ACC112 (cell line): Measurements from ENCODE around the gene MAN1B1.
"Not testable (repeated sequence)": the region's sequence is repeated elsewhere in the genome, so short reads cannot be mapped to it uniquely, and the experiment has no call there.

Experiments used
- H2AFZ ChIP-seq: fragments of 200-600 bp; sonication (generic); one replicate; pipeline ENCODE4 v1.6.0; 2017; ENCODE audit warnings: antibody characterized with exemption, low read length; ENCODE audit not compliant: unreplicated experiment
- H3K27ac ChIP-seq: fragments of 200-600 bp; sonication (generic); 2 replicates; pipeline ENCODE4 v1.5.1; 2014; ENCODE audit warnings: low read depth, mild to moderate bottlenecking, antibody characterized with exemption, low read length, moderate library complexity
- H3K27me3 ChIP-seq: fragments of 200-600 bp; sonication (generic); 2 replicates; pipeline ENCODE4 v1.6.1; 2014; ENCODE audit warnings: mild to moderate bottlenecking, antibody characterized with exemption, low read length, moderate library complexity, mixed read lengths; ENCODE audit not compliant: insufficient read depth
- H3K36me3 ChIP-seq: fragments of 200-600 bp; sonication (generic); 2 replicates; pipeline ENCODE4 v1.6.1; 2016; ENCODE audit warnings: mild to moderate bottlenecking, antibody characterized with exemption, low read length, moderate library complexity, mixed read lengths; ENCODE audit not compliant: insufficient read depth
- H3K4me1 ChIP-seq: fragments of 200-600 bp; sonication (generic); one replicate; pipeline ENCODE4 v1.6.1; 2016; ENCODE audit warnings: low read length, mixed read lengths; ENCODE audit not compliant: insufficient read depth, unreplicated experiment, control insufficient read depth
- H3K4me3 ChIP-seq: fragments of 200-600 bp; sonication (generic); 2 replicates; pipeline ENCODE4 v1.5.1; 2014; ENCODE audit warnings: mild to moderate bottlenecking, low read depth, low read length
- H3K79me2 ChIP-seq: fragments of 200-600 bp; sonication (generic); one replicate; pipeline ENCODE4 v1.6.0; 2016; ENCODE audit warnings: low read length; ENCODE audit not compliant: control insufficient read depth, unreplicated experiment, insufficient read depth

Gene MAN1B1

DNA sequence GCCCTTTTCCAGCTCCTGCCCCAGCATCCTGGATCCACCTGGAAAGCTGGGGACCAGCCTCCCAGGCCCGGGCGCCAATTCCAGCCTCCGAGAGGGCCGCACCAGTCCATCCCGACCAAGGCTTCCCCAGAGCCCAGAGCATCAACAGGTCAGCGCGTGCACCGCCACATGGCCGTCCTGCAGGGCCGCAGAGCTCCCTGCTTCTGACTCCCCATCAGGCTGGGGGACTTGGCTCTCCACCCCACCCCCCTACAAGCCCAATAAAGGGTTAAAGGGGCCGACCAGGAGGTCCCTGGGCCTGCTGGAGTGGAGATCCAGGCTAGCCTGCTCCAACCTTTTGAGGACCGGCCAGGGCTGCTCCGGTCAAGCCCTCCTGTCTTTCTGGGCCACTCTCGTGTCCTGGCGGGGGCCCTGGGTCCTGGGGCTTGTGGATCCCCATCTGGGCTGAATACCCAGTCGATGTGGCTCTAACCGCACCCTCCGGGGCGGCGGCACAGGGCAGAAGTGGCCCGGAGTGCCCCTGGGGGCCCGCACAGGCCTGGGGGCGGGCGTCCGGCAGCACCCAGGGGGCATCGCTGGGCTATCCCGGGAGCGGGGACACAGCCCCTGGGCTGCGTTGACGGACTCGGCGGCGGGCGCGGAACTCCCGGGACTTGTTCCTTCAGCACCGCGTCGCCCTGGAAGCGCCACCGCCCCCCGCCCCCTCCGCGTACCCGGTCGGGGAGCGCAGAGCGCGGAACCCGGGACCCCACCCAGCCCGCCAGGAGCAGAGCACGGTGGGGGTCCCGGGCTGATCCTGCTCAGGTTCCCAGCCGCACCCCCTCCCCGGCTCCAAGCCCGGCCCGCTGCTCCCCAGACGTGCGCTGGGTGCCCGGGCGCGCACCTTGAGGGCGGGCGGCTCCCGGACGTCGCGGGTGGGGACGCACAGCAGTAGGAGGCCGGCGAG is 33.5 kb upstream of the MAN1B1 start:
- Histone ChIP-seq H2AFZ (no peak overlapping the region), H3K36me3 (no peaks in the 10 kb centered on the region), H3K4me1 (peaks cover 10% of the 10 kb centered on the region), H3K79me2 (no peaks in the 10 kb centered on the region), H3K27me3 (peaks cover 38% of the 10 kb centered on the region), H3K4me3 (no peak overlapping the region), H3K27ac (no peak overlapping the region)

DNA sequence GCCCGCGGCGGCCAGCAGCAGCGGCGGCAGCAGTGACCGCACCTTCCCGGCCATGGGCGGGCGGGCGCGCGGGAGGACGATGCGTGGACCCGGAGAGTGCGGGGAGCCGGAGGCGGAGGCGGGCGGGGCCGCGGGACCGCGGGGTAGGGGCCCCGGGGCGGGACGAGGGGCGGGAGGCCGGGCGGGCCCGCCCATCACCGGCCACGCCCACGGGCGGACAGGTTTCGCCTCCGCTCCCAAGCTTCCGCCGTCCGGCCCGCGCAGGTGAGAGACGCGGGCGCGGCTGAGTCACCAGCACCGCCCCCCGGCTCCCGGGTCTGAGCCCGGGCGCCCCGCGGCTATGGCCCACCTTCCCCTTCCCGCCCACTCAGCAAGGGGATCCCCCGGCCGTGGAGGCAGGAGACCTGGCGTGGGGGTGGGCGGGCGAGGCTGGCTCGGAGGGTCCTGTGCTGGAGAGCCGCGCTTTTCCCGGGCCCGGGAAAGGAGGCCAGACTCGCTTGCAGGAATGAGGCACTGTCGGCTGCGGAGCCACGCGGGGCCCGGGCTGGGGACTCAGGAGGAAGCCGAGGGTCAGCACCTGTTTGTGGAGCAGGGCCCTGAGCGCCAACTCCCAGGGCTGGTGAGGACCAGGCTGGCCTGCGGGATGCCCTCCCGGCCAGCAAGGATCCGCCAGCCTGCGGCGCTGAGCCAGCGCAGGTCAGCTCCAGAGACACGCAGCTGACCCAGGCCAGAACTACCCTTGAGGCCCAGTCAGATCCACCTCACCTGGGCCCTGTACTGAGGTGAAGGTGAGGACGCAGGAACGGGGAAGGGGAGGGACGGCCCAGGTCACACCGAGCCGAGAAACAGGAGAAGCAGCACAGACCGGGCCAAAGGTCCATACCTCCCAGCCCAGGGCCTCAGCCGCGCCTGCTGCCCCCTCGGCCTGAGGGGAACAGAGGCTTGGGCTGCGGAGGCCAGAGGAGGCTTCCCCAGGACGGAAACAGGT is 32.5 kb upstream of the MAN1B1 start, which contains the start of gene ENTPD2:
Gene ENTPD2 (minus strand): TSS at position 118 of the 988 bp plus-strand sequence. CDS start 64 bp downstream, at position 54.
- Histone ChIP-seq H3K79me2 (no peaks in the 10 kb centered on the region), H3K4me1 (peaks cover 10% of the 10 kb centered on the region), H2AFZ (no peak within 1 kb of the TSS), H3K36me3 (no peaks in the 10 kb centered on the region), H3K27ac (no peak within 1 kb of the TSS), H3K27me3 (peaks cover 37% of the 10 kb centered on the region), H3K4me3 (no peak within 1 kb of the TSS)

DNA sequence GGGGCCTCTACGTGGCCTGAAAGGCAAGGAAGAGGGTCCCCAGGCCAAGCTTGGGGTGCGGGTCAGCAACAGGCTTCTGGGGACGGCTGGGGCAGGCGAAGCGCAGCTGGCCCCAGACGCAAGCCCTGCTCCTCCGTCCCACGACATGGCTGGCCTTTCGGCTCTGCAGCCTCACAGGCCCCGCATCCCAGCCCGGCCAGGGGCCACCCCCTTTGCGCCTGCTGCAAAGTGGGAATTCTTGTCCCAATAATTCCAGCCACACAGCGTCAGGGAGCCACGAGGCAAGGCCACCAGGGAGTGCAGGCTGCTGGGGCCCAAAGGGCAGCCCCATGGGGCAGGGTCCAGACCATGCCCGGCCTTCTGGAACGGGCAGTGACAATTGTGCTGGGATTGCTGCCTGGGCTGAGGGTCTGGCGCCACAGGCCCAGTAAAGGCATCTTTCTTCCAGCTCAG is 31.8 kb upstream of the MAN1B1 start:
- H3K27ac ChIP-seq = no peak overlapping the region
- no peak overlapping the region for H3K4me3 ChIP-seq

DNA sequence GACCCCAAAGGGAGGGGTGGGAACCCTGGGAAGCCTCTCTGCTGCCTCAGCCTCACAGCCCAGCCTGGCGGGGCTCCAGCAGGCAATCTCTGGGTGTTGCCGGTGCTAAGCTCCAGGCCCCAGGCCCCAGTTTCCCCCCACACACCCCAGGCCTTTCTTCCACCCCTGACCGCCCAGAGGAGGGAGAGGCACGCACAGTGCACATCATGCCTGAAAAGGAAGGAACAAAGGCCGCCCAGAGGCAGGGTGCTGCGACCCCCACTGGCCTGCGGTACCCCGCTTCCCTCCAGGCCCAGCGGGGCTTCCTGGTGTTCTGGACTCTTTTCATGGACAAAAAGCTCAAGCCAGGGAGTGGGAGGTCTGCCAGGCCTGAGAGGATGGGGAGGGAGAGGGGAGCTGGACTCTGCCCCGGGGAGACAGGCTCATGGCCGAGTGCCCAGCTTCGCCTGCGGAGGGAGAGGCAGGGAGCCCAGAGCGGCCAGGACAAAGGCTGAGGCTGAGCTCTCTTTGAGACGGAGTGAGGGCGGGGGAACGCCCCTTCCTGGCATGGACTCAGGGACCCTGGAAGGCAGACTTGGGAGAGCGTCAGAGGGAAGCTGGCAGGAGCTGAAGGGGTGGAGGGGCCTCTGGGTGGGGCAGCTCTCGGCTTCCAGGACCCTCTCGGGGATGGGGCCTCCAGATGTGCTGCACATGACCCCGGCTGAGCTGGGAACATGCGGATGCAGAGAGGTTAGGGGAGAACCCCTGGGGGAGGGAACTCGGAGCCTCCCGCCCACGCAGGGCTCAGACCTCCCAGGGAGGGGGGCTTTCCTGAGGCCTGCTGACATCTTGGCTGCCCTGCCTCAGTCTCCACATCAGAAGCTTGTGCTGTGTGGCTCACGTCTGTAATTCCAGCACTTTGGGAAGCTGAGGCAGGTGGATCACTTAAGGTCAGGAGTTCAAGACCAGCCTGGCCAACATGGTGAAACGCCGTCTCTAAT is 31.1 kb upstream of the MAN1B1 start:
- Histone ChIP-seq H3K4me1 (peaks cover 10% of the 10 kb centered on the region), H2AFZ (no peak overlapping the region)

More for the DNA sequence above, 31.8 kb upstream of the MAN1B1 start:
- no peak overlapping the region for H2AFZ ChIP-seq
- no peaks in the 10 kb centered on the region for H3K36me3 ChIP-seq
- H3K27me3 ChIP-seq = peaks cover 30% of the 10 kb centered on the region
- H3K79me2 ChIP-seq = no peaks in the 10 kb centered on the region
- peaks cover 10% of the 10 kb centered on the region for H3K4me1 ChIP-seq

DNA sequence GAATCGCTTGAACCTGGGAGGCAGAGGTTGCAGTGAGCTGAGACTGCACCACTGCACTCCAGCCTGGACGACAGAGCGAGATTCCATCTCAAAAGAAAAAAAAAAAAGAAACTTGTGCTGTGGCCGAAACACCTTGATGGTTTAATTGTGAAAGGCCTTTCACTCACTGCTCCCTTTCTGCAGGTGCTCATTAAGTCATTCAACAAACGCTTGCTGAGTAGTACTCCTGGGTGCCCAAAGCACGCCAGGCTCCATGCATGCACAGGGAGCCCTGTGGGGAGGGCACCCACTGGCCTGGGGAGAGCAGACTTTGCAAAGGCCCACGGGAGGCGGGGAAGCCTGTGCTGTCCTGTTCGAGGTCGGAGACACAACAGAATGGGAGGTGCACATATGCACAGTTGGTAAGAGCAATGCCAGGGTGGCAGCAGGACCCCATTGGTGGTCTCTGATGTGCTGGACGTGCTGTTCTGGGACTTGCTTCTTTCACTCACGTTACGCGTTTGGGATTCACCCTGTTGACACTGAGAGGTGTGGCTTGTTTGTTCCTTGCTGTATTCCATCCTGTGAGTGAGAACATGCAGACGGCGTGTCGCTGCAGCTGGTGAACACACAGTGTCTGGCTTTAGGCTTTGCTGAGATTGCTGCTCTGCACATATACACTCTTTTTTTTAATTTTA is 29.9 kb upstream of the MAN1B1 start:
- H3K27me3 ChIP-seq = peaks cover 26% of the 10 kb centered on the region
- no peak overlapping the region for H2AFZ ChIP-seq
- H3K4me1 ChIP-seq = peaks cover 10% of the 10 kb centered on the region
- no peaks in the 10 kb centered on the region for H3K36me3 ChIP-seq
- H3K27ac ChIP-seq = no peak overlapping the region
- H3K4me3 ChIP-seq = no peak overlapping the region
- no peaks in the 10 kb centered on the region for H3K79me2 ChIP-seq

More for the DNA sequence above, 31.1 kb upstream of the MAN1B1 start:
- H3K79me2 ChIP-seq = no peaks in the 10 kb centered on the region
- H3K27me3 ChIP-seq = peaks cover 26% of the 10 kb centered on the region
- H3K36me3 ChIP-seq = no peaks in the 10 kb centered on the region
- no peak overlapping the region for H3K27ac ChIP-seq
- H3K4me3 ChIP-seq = no peak overlapping the region

DNA sequence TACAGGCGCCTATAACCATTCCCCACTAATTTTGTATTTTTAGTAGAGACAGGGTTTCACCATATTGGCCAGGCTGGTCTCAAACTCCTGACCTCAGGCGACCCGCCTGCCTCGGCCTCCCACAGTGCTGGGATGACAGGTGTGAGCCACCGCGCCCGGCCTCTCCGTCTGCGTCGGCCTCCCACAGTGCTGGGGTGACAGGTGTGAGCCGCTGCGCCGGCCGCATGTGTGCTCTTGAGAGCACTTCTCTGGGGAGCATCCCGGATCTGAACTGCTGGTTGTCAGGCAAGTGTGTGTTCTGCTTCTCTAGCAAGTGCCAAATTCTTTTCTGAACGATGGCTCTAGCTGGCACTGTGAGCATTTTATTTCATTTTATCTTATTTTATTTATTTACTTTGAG is 29.2 kb upstream of the MAN1B1 start:
- Histone ChIP-seq H3K36me3 (no peaks in the 10 kb centered on the region), H3K4me1 (peaks cover 10% of the 10 kb centered on the region), H3K79me2 (no peaks in the 10 kb centered on the region), H3K27ac (no peak overlapping the region), H2AFZ (no peak overlapping the region), H3K27me3 (peaks cover 20% of the 10 kb centered on the region), H3K4me3 (no peak overlapping the region)

DNA sequence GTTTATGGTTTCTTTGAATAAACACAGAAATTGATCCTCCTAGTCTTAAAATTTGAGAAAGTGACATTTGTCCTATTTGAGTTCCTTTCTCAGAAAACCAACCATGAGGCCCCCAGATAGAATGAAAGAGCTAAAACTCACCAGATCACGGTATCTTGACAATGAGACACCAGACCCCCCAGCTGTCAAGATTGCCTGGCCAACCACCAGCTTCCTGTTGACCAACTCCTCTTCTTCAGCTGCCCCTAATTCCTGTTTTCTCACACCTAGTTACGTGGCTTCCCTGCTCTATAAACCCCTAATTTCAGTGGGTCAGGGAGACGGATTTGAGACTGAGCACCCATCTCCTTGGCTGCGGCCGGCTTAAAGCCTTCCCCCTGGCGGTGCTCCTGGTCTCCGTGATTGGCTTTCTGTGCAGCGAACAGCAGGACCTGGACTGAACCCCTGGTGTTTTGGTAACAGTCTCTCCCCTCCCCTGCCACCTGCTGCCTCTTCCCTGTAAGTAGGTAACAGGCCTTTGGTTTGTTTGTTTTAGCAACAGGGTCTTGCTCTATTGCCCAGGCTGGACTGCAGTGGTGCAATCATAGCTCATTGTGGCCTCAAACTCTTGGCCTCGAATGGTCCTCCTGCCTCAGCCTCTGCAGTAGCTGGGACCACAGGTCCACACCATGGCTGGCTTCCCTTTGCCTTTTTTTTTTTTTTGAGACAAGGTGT is 28.1 kb upstream of the MAN1B1 start:
- H3K36me3 ChIP-seq = no peaks in the 10 kb centered on the region
- no peaks in the 10 kb centered on the region for H3K79me2 ChIP-seq
- H3K4me3 ChIP-seq = no peak overlapping the region
- no peak overlapping the region for H3K27ac ChIP-seq
- H3K27me3 ChIP-seq = peaks cover 9% of the 10 kb centered on the region; the same call in 1 of the 2 replicates
- H3K4me1 ChIP-seq = peaks cover 10% of the 10 kb centered on the region
- H2AFZ ChIP-seq = no peak overlapping the region

DNA sequence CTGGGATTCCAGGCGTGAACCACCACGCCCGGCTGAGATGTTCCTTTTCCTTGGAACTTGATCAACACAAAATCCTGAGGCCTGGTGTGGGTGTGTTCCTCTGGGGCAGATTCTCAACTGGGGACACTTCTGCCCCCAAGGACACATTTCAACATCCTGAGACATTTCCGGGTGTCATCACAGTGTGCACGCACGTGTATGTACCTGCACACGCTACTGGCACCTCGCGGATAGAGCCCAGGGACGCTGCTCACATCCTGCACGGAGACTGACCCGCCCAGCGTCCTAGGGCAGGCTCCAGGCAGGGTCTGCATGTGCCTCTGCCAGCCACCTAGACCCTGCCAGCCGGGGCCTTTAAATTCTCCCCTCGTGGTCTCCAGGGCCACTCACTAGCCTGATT is 24.4 kb upstream of the MAN1B1 start:
- no peak overlapping the region for H3K4me3 ChIP-seq
- no peaks in the 10 kb centered on the region for H3K4me1 ChIP-seq
- H3K27ac ChIP-seq = no peak overlapping the region
- no peaks in the 10 kb centered on the region for H3K27me3 ChIP-seq
- H3K79me2 ChIP-seq = no peaks in the 10 kb centered on the region
- H3K36me3 ChIP-seq = no peaks in the 10 kb centered on the region
- no peak overlapping the region for H2AFZ ChIP-seq

DNA sequence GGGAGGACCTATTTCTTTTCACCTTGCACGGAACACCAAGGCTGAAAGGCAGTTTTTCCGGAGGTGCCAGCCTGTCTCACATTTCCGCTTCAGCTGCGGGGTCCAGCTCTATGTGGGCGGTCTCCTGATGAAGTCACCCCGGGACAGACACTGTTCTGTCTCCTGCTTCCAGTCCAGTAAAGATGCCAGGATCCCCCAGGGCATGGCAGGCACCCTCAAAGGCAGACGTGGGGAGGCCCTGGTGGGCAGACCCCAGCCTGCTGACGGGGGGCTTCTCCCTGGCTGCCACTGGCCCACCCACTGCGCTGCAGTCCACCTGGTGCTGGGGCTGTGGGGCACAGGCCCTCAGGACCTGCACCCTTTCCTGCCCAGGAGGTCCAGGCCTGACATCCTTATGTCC is 24.0 kb upstream of the MAN1B1 start:
- H3K27ac ChIP-seq = not testable (repeated sequence)

More for the DNA sequence above, 24.0 kb upstream of the MAN1B1 start:
- not testable (repeated sequence) for H3K27me3 ChIP-seq, H3K4me3 ChIP-seq, H3K4me1 ChIP-seq, H2AFZ ChIP-seq, H3K79me2 ChIP-seq, H3K36me3 ChIP-seq
